Bronchial epithelial cell (primary cell): ENCODE data around the gene NCF2. TPM values are rescaled to one million over a fixed set of nuclear protein-coding genes. Genes with fewer than 3 reads are reported as not detected.

Experiments
- DNase-seq: peaks from one replicate; pipeline ENCODE4 v3.0.0-alpha.2; 2010; ENCODE audit warnings: low read depth
- FAIRE-seq: peaks from 2 replicates; lab custom pipeline; 2011; peaks lifted over from hg19 to GRCh38; lab: Jason Lieb, UNC
- H3K27me3 ChIP-seq: 2 replicates; pipeline ENCODE4 v1.5.1; 2011; ENCODE audit warnings: low read length; ENCODE audit not compliant: control insufficient read depth, insufficient read depth
- H3K36me3 ChIP-seq: 2 replicates; pipeline ENCODE4 v1.5.1; 2011; ENCODE audit warnings: low read length; ENCODE audit not compliant: control insufficient read depth, insufficient read depth
- H3K4me3 ChIP-seq: 2 replicates; pipeline ENCODE4 v1.5.1; 2011; ENCODE audit warnings: mild to moderate bottlenecking, low read depth, low read length, control low read depth
- CTCF ChIP-seq: IDR thresholded peaks from 2 replicates; pipeline ENCODE4 v1.5.1; 2011; ENCODE audit warnings: mild to moderate bottlenecking, moderate library complexity, low read length, control low read depth, inconsistent platforms; ENCODE audit not compliant: insufficient read depth, severe bottlenecking
- total RNA-seq: library from RNA; depleted of rRNA; stranded (reverse); fragments of >200 nt; gene quantifications from 2 replicates; pipeline ENCODE4 v1.2.1, GENCODE V29; 2014

Gene NCF2
- total RNA-seq, 1 donor from 2014 or later, result 96.4 TPM

GRCh38 chr1:183568176-183569021 lies 21.9 kb downstream of the NCF2 start:
- Histone ChIP-seq H3K27me3 (no peaks in the 10 kb centered on the region), H3K36me3 (no peaks in the 10 kb centered on the region), H3K4me3 (no peak overlapping the region)
- no peak for TF ChIP-seq CTCF
- FAIRE-seq, result no peak
- DNase-seq, result peak; percentile 25

GRCh38 chr1:183567584-183567983 lies 22.7 kb downstream of the NCF2 start:
- DNase-seq (peak; percentile 85), FAIRE-seq (peak; percentile 28)
- Histone ChIP-seq H3K4me3 (no peak overlapping the region), H3K36me3 (no peaks in the 10 kb centered on the region), H3K27me3 (no peaks in the 10 kb centered on the region)
- no peak for TF ChIP-seq CTCF

- Histone ChIP-seq H3K4me3 (no peak overlapping the region), H3K27me3 (no peaks in the 10 kb centered on the region), H3K36me3 (no peaks in the 10 kb centered on the region)
- TF ChIP-seq CTCF, result no peak
- DNase-seq, result no peak
- no peak for FAIRE-seq
Observed at GRCh38 chr1:183566026-183566425, 24.2 kb downstream of the NCF2 start.

- FAIRE-seq (no peak), DNase-seq (no peak)
- Histone ChIP-seq H3K27me3 (no peaks in the 10 kb centered on the region), H3K36me3 (no peaks in the 10 kb centered on the region), H3K4me3 (no peak overlapping the region)
- TF ChIP-seq CTCF, result no peak
Observed at GRCh38 chr1:183565261-183565660, 25.0 kb downstream of the NCF2 start.

GRCh38 chr1:183562701-183563100 lies 27.6 kb downstream of the NCF2 start:
- no peaks in the 10 kb centered on the region for H3K27me3 ChIP-seq
- H3K36me3 ChIP-seq, result no peaks in the 10 kb centered on the region
- no peak overlapping the region for H3K4me3 ChIP-seq
- FAIRE-seq (no peak), DNase-seq (no peak)
- TF ChIP-seq CTCF, result no peak
